GM23248 (cell line): ENCODE data around the gene ACE2. TPM values are rescaled to one million over a fixed set of nuclear protein-coding genes. Genes with fewer than 3 reads are reported as not detected.

Experiments
- DNase-seq: peaks from one replicate; pipeline ENCODE4 v3.0.0-alpha.2; 2015
- H2AFZ ChIP-seq: fragments of 200-600 bp; sonication (generic); 2 replicates; pipeline ENCODE4 v1.6.1; 2016; ENCODE audit warnings: antibody characterized with exemption
- H3F3A ChIP-seq: fragments of 200-600 bp; sonication (generic); 2 replicates; pipeline ENCODE4 v1.6.1; 2016; ENCODE audit warnings: mild to moderate bottlenecking, antibody characterized with exemption, mixed run types; ENCODE audit not compliant: insufficient read depth
- H3K27ac ChIP-seq: fragments of 200-600 bp; sonication (generic); 2 replicates; pipeline ENCODE4 v1.5.1; 2016; ENCODE audit warnings: mild to moderate bottlenecking
- H3K27me3 ChIP-seq: fragments of 200-600 bp; sonication (generic); replicated peaks from 2 replicates; pipeline ENCODE4 v1.6.1; 2016; ENCODE audit warnings: mild to moderate bottlenecking; ENCODE audit not compliant: insufficient read depth
- H3K36me3 ChIP-seq: fragments of 200-600 bp; sonication (generic); 2 replicates; pipeline ENCODE4 v1.6.1; 2016; ENCODE audit warnings: low read depth, mild to moderate bottlenecking
- H3K4me1 ChIP-seq: fragments of 200-600 bp; sonication (generic); 2 replicates; pipeline ENCODE4 v1.6.1; 2016; ENCODE audit warnings: mild to moderate bottlenecking; ENCODE audit not compliant: insufficient read depth
- H3K4me2 ChIP-seq: fragments of 200-600 bp; sonication (generic); one replicate; pipeline ENCODE4 v1.6.1; 2016; ENCODE audit warnings: mild to moderate bottlenecking; ENCODE audit not compliant: unreplicated experiment
- H3K4me3 ChIP-seq: fragments of 200-600 bp; sonication (generic); 2 replicates; pipeline ENCODE4 v1.5.1; 2016; ENCODE audit warnings: mild to moderate bottlenecking
- H3K79me2 ChIP-seq: fragments of 200-600 bp; sonication (generic); 2 replicates; pipeline ENCODE4 v1.6.1; 2016; ENCODE audit warnings: mild to moderate bottlenecking; ENCODE audit not compliant: insufficient read depth
- H3K9ac ChIP-seq: fragments of 200-600 bp; sonication (generic); 2 replicates; pipeline ENCODE4 v1.6.1; 2016; ENCODE audit warnings: mild to moderate bottlenecking
- H3K9me2 ChIP-seq: fragments of 200-600 bp; sonication (generic); 2 replicates; pipeline ENCODE4 v1.6.1; 2016; ENCODE audit warnings: mixed run types, mild to moderate bottlenecking, moderate library complexity; ENCODE audit not compliant: insufficient read depth
- H3K9me3 ChIP-seq: fragments of 200-600 bp; sonication (generic); one replicate; pipeline ENCODE4 v1.6.1; 2017; ENCODE audit warnings: low read depth
- H4K20me1 ChIP-seq: fragments of 200-600 bp; sonication (generic); 2 replicates; pipeline ENCODE4 v1.6.0; 2016; ENCODE audit not compliant: insufficient read depth
- EZH2 ChIP-seq: fragments of 200-600 bp; sonication (generic); IDR thresholded peaks from 2 replicates; pipeline ENCODE4 v1.6.1; 2018; ENCODE audit warnings: antibody characterized with exemption, mild to moderate bottlenecking; ENCODE audit not compliant: insufficient read depth, poor library complexity, severe bottlenecking
- EZH2phosphoT487 ChIP-seq: fragments of 200-600 bp; sonication (generic); IDR thresholded peaks from 2 replicates; pipeline ENCODE4 v1.6.1; 2018; ENCODE audit warnings: antibody characterized with exemption, moderate library complexity, mild to moderate bottlenecking, low read depth; ENCODE audit not compliant: insufficient read depth
- WGBS, 2 experiments: methylation state at CpG; one replicate each; pipeline ENCODE4 v1.1.6; 2015 to 2017; ENCODE audit warnings: low lambda C conversion rate in 2 of 2, low coverage in 1 of 2; ENCODE audit errors: missing lambda C conversion rate in 2 of 2; 5-methylcytosine and 5-hydroxymethylcytosine counted together
- in situ Hi-C: fragments of 300-500 bp; cut with MboI; formaldehyde crosslinking; loops from 2 replicates; pipeline ENCODE4 v1.15.0; 2020
- polyA plus RNA-seq: library from polyadenylated mRNA; unstranded; fragments of >200 nt; fragmentation: Nextera tagmentation; extraction: Ambion mirVana; gene quantifications from 2 replicates; pipeline ENCODE4 v1.2.1, GENCODE V29; 2016
- total RNA-seq: library from RNA; depleted of rRNA; stranded (reverse); fragments of >200 nt; shearing (Covaris generic); gene quantifications from 2 replicates; pipeline ENCODE4 v1.2.3, GENCODE V29; 2014

Gene ACE2
- total and polyA plus RNA-seq, 2 experiments from 2014 or later: not detected

DNA sequence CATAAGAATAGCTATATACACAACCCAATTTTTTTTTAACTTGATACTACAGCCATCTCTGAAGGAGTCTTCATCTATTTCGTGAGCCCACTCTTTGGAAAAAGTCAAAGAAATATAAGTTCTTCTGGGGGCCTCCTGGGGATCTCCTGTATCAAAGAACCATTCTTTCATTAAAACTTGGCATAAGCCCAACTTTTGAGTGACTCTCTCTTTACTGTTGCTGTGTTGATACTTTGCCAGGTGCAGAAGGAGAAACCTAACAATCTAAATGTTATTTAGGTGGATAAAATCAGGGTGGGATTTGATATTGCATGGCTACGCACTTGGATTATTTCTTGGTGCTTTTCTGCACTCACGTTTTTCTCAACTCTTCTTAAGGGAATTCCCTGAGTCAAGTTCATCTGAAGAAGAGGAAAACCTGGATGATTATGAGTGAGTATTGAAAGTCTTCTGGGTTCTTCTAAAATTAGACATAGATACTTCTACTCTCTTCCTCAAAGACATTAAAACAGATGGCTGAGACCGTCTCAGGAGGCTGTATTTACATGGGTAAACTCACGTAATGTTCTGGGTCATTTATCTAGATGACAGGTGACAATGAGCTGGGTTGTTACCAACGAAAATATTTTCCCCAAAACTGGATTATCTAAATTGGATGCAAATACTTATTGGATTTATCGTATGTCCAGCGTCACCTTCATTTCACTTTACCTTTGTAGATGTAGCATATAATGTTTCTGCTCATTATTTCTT, 74.9 kb downstream of the ACE2 start:
- Histone ChIP-seq H4K20me1 (no peaks in the 10 kb centered on the region), H3K4me2 (no peak overlapping the region), H3K27me3 (no peaks in the 10 kb centered on the region), H2AFZ (no peak overlapping the region), H3K9me2 (no peaks in the 10 kb centered on the region), H3K9ac (no peak overlapping the region), H3K4me1 (no peaks in the 10 kb centered on the region), H3K79me2 (no peaks in the 10 kb centered on the region), H3F3A (no peaks in the 10 kb centered on the region), H3K36me3 (no peaks in the 10 kb centered on the region), H3K27ac (no peak overlapping the region), H3K9me3 (no peaks in the 10 kb centered on the region), H3K4me3 (no peak overlapping the region)
- 37 to 48% methylated on average over 8 of the region's 8 CpGs for WGBS, 2 experiments
- in situ Hi-C loops: no loop called here
- no peak for DNase-seq
- TF ChIP-seq EZH2: no peak
- TF ChIP-seq EZH2phosphoT487: no peak

- H3K27me3 ChIP-seq: no peaks in the 10 kb centered on the region
- H3K4me3 ChIP-seq: no peak overlapping the region
- in situ Hi-C loops: no loop called here
- H3K9ac ChIP-seq: no peak overlapping the region
- TF ChIP-seq EZH2 (no peak), EZH2phosphoT487 (no peak)
- no peak overlapping the region for H3K4me2 ChIP-seq
- H3K9me2 ChIP-seq: no peaks in the 10 kb centered on the region
- no peaks in the 10 kb centered on the region for H3K79me2 ChIP-seq
- H3K27ac ChIP-seq: no peak overlapping the region
- H4K20me1 ChIP-seq: no peaks in the 10 kb centered on the region
- no peak overlapping the region for H2AFZ ChIP-seq
- H3F3A ChIP-seq: no peaks in the 10 kb centered on the region
- DNase-seq: no peak
- no peaks in the 10 kb centered on the region for H3K4me1 ChIP-seq
- no peaks in the 10 kb centered on the region for H3K36me3 ChIP-seq
- H3K9me3 ChIP-seq: no peaks in the 10 kb centered on the region
Observed at GRCh38 chrX:15524417-15524816, 76.3 kb downstream of the ACE2 start.

DNA sequence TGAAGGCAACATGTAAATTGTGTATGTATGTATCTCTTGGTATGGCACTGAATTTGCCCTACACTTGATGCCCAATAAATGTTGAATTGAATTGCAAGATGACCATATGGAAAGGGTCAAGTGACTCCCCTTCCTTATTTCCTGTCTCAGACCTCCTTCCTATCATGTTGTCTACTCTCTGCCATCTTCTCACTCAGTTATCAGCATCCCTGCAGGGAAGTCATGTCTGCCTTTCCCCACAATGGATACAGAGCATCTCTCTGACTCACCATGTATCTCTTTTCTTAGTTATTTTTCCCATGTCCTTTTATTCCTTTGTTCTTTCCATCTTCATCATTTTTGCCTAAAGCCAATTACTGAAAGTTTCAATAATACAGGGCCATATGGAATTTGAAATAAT, 77.7 kb downstream of the ACE2 start:
- TF ChIP-seq EZH2phosphoT487 (no peak), EZH2 (no peak)
- Histone ChIP-seq H3K4me2 (no peak overlapping the region), H3K27ac (no peak overlapping the region), H3K9ac (no peak overlapping the region), H3K79me2 (no peaks in the 10 kb centered on the region), H3F3A (no peaks in the 10 kb centered on the region), H3K9me2 (no peaks in the 10 kb centered on the region), H3K4me3 (no peak overlapping the region), H2AFZ (no peak overlapping the region), H3K27me3 (no peaks in the 10 kb centered on the region), H3K36me3 (no peaks in the 10 kb centered on the region), H3K4me1 (no peaks in the 10 kb centered on the region), H4K20me1 (no peaks in the 10 kb centered on the region), H3K9me3 (no peaks in the 10 kb centered on the region)
- in situ Hi-C loops: no loop called here
- no peak for DNase-seq

- WGBS, 2 experiments: 62 to 81% methylated on average over 3 of the region's 3 CpGs
- no peak overlapping the region for H2AFZ ChIP-seq
- H3K36me3 ChIP-seq: no peaks in the 10 kb centered on the region
- H3K4me2 ChIP-seq: no peak overlapping the region
- no peaks in the 10 kb centered on the region for H3K27me3 ChIP-seq
- no peaks in the 10 kb centered on the region for H3K9me2 ChIP-seq
- no peak overlapping the region for H3K4me3 ChIP-seq
- H3K4me1 ChIP-seq: no peaks in the 10 kb centered on the region
- no peaks in the 10 kb centered on the region for H3K9me3 ChIP-seq
- in situ Hi-C loops: no loop called here
- no peaks in the 10 kb centered on the region for H4K20me1 ChIP-seq
- no peak overlapping the region for H3K27ac ChIP-seq
- no peaks in the 10 kb centered on the region for H3K79me2 ChIP-seq
- TF ChIP-seq EZH2phosphoT487 (no peak), EZH2 (no peak)
- no peaks in the 10 kb centered on the region for H3F3A ChIP-seq
- no peak for DNase-seq
- no peak overlapping the region for H3K9ac ChIP-seq
Observed at GRCh38 chrX:15522464-15522863, 78.3 kb downstream of the ACE2 start.

DNA sequence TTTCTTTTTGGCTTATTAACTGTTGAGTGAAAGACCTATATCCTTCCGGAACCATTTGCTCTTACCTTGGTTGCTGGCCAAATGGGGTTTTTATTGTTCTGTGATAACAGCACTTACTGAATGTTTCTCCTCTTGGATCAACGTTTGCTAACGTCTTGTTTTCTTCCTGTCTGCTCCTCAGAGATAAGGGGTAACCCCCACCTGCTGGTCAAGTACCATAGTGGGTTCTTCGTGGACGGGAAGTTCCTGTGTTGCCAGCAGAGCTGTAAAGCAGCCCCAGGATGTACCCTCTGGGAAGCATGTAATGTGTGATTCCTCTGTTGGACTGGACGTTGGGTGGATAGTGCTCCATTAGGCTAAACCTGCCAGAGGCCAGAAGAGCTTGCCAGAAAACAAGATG, 84.8 kb downstream of the ACE2 start:
- in situ Hi-C loops: no loop called here
- Histone ChIP-seq H3K36me3 (no peaks in the 10 kb centered on the region), H3K9me2 (no peaks in the 10 kb centered on the region), H3K4me1 (no peaks in the 10 kb centered on the region), H3K27me3 (no peaks in the 10 kb centered on the region), H3K9me3 (no peaks in the 10 kb centered on the region), H3K4me2 (no peak overlapping the region), H3F3A (no peaks in the 10 kb centered on the region), H2AFZ (no peak overlapping the region), H3K27ac (no peak overlapping the region), H3K9ac (no peak overlapping the region), H4K20me1 (no peaks in the 10 kb centered on the region), H3K79me2 (no peaks in the 10 kb centered on the region), H3K4me3 (no peak overlapping the region)
- DNase-seq: no peak
- no peak for TF ChIP-seq EZH2phosphoT487
- TF ChIP-seq EZH2: no peak
- WGBS, 2 experiments: 60% methylated on average over 6 of the region's 6 CpGs
